GM15510 (cell line): ENCODE data around the gene TSHZ3.

ENCODE experiments used
- POLR2A ChIP-seq: IDR thresholded peaks from 3 replicates; pipeline ENCODE4 v1.6.1; 2011; ENCODE audit warnings: borderline replicate concordance; ENCODE audit not compliant: insufficient read length; ENCODE audit errors: extremely low read depth

Gene TSHZ3

GRCh38 chr19:31350033-31350692 is 927 bp upstream of the TSHZ3 start:
- TF ChIP-seq POLR2A: no peak

GRCh38 chr19:31348481-31349159 is 616 bp downstream of the TSHZ3 start:
- TF ChIP-seq POLR2A: no peak

- TF ChIP-seq POLR2A: no peak
Measured at GRCh38 chr19:31347828-31348392, 1.3 kb downstream of the TSHZ3 start.

GRCh38 chr19:31347354-31347753 is 1.9 kb downstream of the TSHZ3 start:
- TF ChIP-seq POLR2A: no peak

GRCh38 chr19:31346184-31347059 is 2.8 kb downstream of the TSHZ3 start:
- no peak for TF ChIP-seq POLR2A

GRCh38 chr19:31344403-31344802 is 4.8 kb downstream of the TSHZ3 start:
- TF ChIP-seq POLR2A: no peak

GRCh38 chr19:31342926-31343325 is 6.3 kb downstream of the TSHZ3 start:
- TF ChIP-seq POLR2A: no peak

- TF ChIP-seq POLR2A: no peak
Measured at GRCh38 chr19:31340042-31341025, 8.9 kb downstream of the TSHZ3 start.

GRCh38 chr19:31339411-31339810 is 9.8 kb downstream of the TSHZ3 start:
- TF ChIP-seq POLR2A: no peak

- no peak for TF ChIP-seq POLR2A
Measured at GRCh38 chr19:31338069-31338776, 11.0 kb downstream of the TSHZ3 start.

GRCh38 chr19:31337008-31337914 is 12.0 kb downstream of the TSHZ3 start:
- TF ChIP-seq POLR2A: no peak

- TF ChIP-seq POLR2A: no peak
Measured at GRCh38 chr19:31335716-31336115, 13.5 kb downstream of the TSHZ3 start.
